Endothelial cell of umbilical vein (primary cell): ENCODE results near the gene CERS6. TPM values are rescaled to one million over a fixed set of nuclear protein-coding genes. Genes with fewer than 3 reads are reported as not detected.

Source experiments
- BruUV-seq: library from RNA; stranded (reverse); fragments of 400-500 nt; replicated peaks from 2 replicates; lab custom pipeline; 2021; lab: Mats Ljungman, UMichigan
- CTCF ChIA-PET: fragments of 300-600, 350-600 bp; sonication (Branson Sonifier 250); formaldehyde crosslinking; loops from one replicate; lab custom pipeline; 2021; ENCODE audit warnings: antibody characterized with exemption, inconsistent platforms; lab: Charles Lee
- POLR2A ChIA-PET: fragments of 300-600, 350-600 bp; sonication (Branson Sonifier 250); formaldehyde crosslinking; loops from one replicate; lab custom pipeline; 2021; ENCODE audit warnings: antibody characterized with exemption, inconsistent platforms; lab: Charles Lee
- DNase-seq: peaks from one replicate; pipeline ENCODE4 v3.0.0-alpha.2; 2011; ENCODE audit warnings: low read depth, low spot score
- FAIRE-seq: peaks from 2 replicates; lab custom pipeline; 2011; peaks lifted over from hg19 to GRCh38; lab: Jason Lieb, UNC
- H2AFZ ChIP-seq: 2 replicates; pipeline ENCODE4 v1.6.0; 2012; ENCODE audit warnings: low read depth, low read length, control low read depth, inconsistent platforms
- H3K27ac ChIP-seq: 2 replicates; pipeline ENCODE4 v1.5.1; 2011; ENCODE audit warnings: low read depth, mild to moderate bottlenecking, control low read depth, low read length, moderate library complexity; ENCODE audit not compliant: insufficient read depth
- H3K27me3 ChIP-seq, 2 experiments: 2 replicates each; pipeline versions ENCODE4 v1.6.0 to v1.6.1; 2011; ENCODE audit warnings: low read length in 2 of 2, mixed read lengths in 1 of 2; ENCODE audit not compliant: control insufficient read depth in 2 of 2, insufficient read depth in 2 of 2
- H3K36me3 ChIP-seq, 2 experiments: 2 replicates in 1 of 2; 3 replicates in 1 of 2; pipeline ENCODE4 v1.5.1; 2011; ENCODE audit warnings: low read length in 2 of 2, mild to moderate bottlenecking in 1 of 2, moderate library complexity in 1 of 2; ENCODE audit not compliant: control insufficient read depth in 2 of 2, insufficient read depth in 2 of 2; ENCODE audit errors: extremely low read depth in 1 of 2
- H3K4me1 ChIP-seq: 3 replicates; pipeline ENCODE4 v1.5.1; 2011; ENCODE audit warnings: mild to moderate bottlenecking, low read length; ENCODE audit not compliant: control insufficient read depth, insufficient read depth; ENCODE audit errors: extremely low read depth
- H3K4me2 ChIP-seq: 2 replicates; pipeline ENCODE4 v1.6.1; 2011; ENCODE audit warnings: low read length, control low read depth, mixed read lengths; ENCODE audit not compliant: insufficient read depth
- H3K4me3 ChIP-seq, 3 experiments: fragments of 200-600 bp in 1 of 3; sonication (generic), shearing (Covaris generic) in 1 of 3; replicated peaks in 1 of 3; 2 replicates each; pipeline ENCODE4 v1.5.1; 2011 to 2016; ENCODE audit warnings: control low read depth in 3 of 3, low read length in 3 of 3, mild to moderate bottlenecking in 2 of 3, inconsistent platforms in 1 of 3, low read depth in 1 of 3, moderate library complexity in 1 of 3; ENCODE audit not compliant: insufficient read depth in 1 of 3
- H3K79me2 ChIP-seq: 2 replicates; pipeline ENCODE4 v1.6.0; 2012; ENCODE audit warnings: low read length, inconsistent platforms; ENCODE audit not compliant: control insufficient read depth, insufficient read depth
- H3K9ac ChIP-seq: replicated peaks from 2 replicates; pipeline ENCODE3; 2011; ENCODE audit warnings: low read length, control low read depth; ENCODE audit not compliant: insufficient read depth; ENCODE audit errors: extremely low read depth
- H3K9me1 ChIP-seq: replicated peaks from 3 replicates; pipeline ENCODE4 v1.6.0; 2011; ENCODE audit warnings: mild to moderate bottlenecking, low read length; ENCODE audit not compliant: control insufficient read depth, insufficient read depth; ENCODE audit errors: extremely low read depth
- H3K9me3 ChIP-seq: replicated peaks from 2 replicates; pipeline ENCODE4 v1.5.1; 2012; ENCODE audit warnings: low read length, inconsistent platforms; ENCODE audit not compliant: control insufficient read depth, insufficient read depth
- H4K20me1 ChIP-seq: replicated peaks from 2 replicates; pipeline ENCODE3; 2011; ENCODE audit warnings: mild to moderate bottlenecking, low read length; ENCODE audit not compliant: control insufficient read depth, insufficient read depth; ENCODE audit errors: extremely low read depth
- EZH2 ChIP-seq: IDR thresholded peaks from 2 replicates; pipeline ENCODE4 v1.6.1; 2012; ENCODE audit warnings: borderline replicate concordance, low read depth, mild to moderate bottlenecking, moderate library complexity, low read length, inconsistent platforms; ENCODE audit not compliant: severe bottlenecking
- FOS ChIP-seq: IDR thresholded peaks from 2 replicates; pipeline ENCODE4 v1.6.1; 2011; ENCODE audit warnings: mild to moderate bottlenecking, low read length, moderate library complexity, borderline replicate concordance; ENCODE audit not compliant: insufficient read depth
- GATA2 ChIP-seq: IDR thresholded peaks from 2 replicates; pipeline ENCODE4 v1.7.0; 2011; ENCODE audit warnings: low read depth, mild to moderate bottlenecking, moderate library complexity, mixed read lengths, low read length; ENCODE audit not compliant: insufficient read length, insufficient read depth
- JUN ChIP-seq: IDR thresholded peaks from 2 replicates; pipeline ENCODE4 v1.6.1; 2011; ENCODE audit warnings: borderline replicate concordance, low read depth; ENCODE audit not compliant: insufficient read length, insufficient read depth
- MYC ChIP-seq: IDR thresholded peaks from one replicate; pipeline ENCODE4 v1.6.1; 2011; ENCODE audit warnings: mild to moderate bottlenecking, low read depth, low read length
- POLR2A ChIP-seq: IDR thresholded peaks from 2 replicates; pipeline ENCODE4 v1.6.1; 2012; ENCODE audit warnings: low read depth, mild to moderate bottlenecking, control low read depth, low read length
- POLR2AphosphoS5 ChIP-seq: IDR thresholded peaks from 2 replicates; pipeline ENCODE4 v1.6.1; 2012; ENCODE audit warnings: low read depth, mild to moderate bottlenecking, control low read depth, low read length, moderate library complexity; ENCODE audit not compliant: insufficient read depth
- dilution Hi-C: fragments of 300-500 bp; cut with MboI; formaldehyde crosslinking; loops from one replicate; pipeline ENCODE4 v1.15.0; 2019; ENCODE audit warnings: low sequenced_read_pairs; ENCODE audit not compliant: extremely low pct_ligation_motif_present
- intact Hi-C: fragments of 100-400 bp; cut with micrococcal nuclease; formaldehyde crosslinking; loops from one replicate; pipeline ENCODE4 v1.10.0; 2022
- polyA plus RNA-seq, 4 experiments: library from polyadenylated mRNA; depleted of rRNA in 3 of 4; stranded (reverse) in 3 of 4; unstranded in 1 of 4; fragments of >200 nt; gene quantifications; 2 replicates each; pipeline versions ENCODE4 v1.2.1 to v1.2.3, GENCODE V29; 2011 to 2012; ENCODE audit warnings: missing spikeins in 1 of 4
- total RNA-seq: library from RNA; stranded (reverse); gene quantifications from 2 replicates; pipeline ENCODE4 v1.2.3, GENCODE V29; 2021
- TF ChIP-seq, protein P1 (sequence below): IDR thresholded peaks from 2 replicates; pipeline ENCODE4 v1.6.1; 2011; ENCODE audit not compliant: insufficient read depth, insufficient read length
- TF ChIP-seq, protein P2 (sequence below), 2 donors: IDR thresholded peaks; 1 replicate in 1 of 2; 2 replicates in 1 of 2; pipeline ENCODE4 v1.5.1; 2011; ENCODE audit warnings: low read length in 2 of 2, mild to moderate bottlenecking in 2 of 2, moderate library complexity in 2 of 2, control low read depth in 1 of 2, inconsistent platforms in 1 of 2, low read depth in 1 of 2; ENCODE audit not compliant: insufficient read depth in 1 of 2; ENCODE audit errors: extremely low read depth in 1 of 2

CERS6 gene
- total and polyA plus RNA-seq, 2 donors (not counting 3 experiments of a cell fraction or from before 2014, with no cell fraction given): 2.7 to 11.7 TPM

DNA sequence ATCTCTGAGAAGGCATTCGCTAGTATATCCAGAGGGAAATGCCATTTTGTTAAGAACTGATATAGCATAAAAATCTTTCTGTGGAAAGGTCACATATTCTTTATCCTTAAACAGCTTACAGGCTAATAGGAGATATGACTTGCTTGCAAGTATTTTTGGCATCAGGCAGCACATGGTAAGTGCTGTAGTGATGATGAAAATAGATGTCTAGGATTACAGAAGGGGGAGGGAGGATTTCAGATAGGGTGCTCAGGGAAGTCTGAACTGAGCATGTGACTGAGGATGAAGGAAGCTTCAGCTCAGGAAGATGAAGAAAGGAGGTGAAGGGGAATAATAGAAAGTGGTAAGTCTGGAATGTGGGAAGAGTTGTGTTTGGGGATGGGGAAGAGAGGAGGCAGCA is 187.9 kb downstream of the CERS6 start:
- FAIRE-seq: no peak
- no peaks in the 10 kb centered on the region for H3K79me2 ChIP-seq
- no TSS peak for BruUV-seq
- dilution Hi-C loops (no loop called here), intact Hi-C loops (no loop called here)
- H3K9me3 ChIP-seq: no peaks in the 10 kb centered on the region
- H2AFZ ChIP-seq: no peak overlapping the region
- ChIA-PET CTCF (no interaction called here), POLR2A (no interaction called here)
- no peak overlapping the region for H3K27ac ChIP-seq
- H3K4me1 ChIP-seq: no peaks in the 10 kb centered on the region
- no peak overlapping the region for H3K4me2 ChIP-seq
- H3K4me3 ChIP-seq: no peak overlapping the region
- no peak overlapping the region for H3K9ac ChIP-seq
- no peaks in the 10 kb centered on the region for H3K27me3 ChIP-seq
- H3K9me1 ChIP-seq: no peaks in the 10 kb centered on the region
- TF ChIP-seq POLR2AphosphoS5: no peak
- TF ChIP-seq, protein P1, sequence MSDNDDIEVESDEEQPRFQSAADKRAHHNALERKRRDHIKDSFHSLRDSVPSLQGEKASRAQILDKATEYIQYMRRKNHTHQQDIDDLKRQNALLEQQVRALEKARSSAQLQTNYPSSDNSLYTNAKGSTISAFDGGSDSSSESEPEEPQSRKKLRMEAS: no peak
- no peak for TF ChIP-seq POLR2A
- no peak for TF ChIP-seq EZH2
- TF ChIP-seq GATA2: no peak
- no peak for TF ChIP-seq FOS
- TF ChIP-seq JUN: no peak
- TF ChIP-seq, protein P2, sequence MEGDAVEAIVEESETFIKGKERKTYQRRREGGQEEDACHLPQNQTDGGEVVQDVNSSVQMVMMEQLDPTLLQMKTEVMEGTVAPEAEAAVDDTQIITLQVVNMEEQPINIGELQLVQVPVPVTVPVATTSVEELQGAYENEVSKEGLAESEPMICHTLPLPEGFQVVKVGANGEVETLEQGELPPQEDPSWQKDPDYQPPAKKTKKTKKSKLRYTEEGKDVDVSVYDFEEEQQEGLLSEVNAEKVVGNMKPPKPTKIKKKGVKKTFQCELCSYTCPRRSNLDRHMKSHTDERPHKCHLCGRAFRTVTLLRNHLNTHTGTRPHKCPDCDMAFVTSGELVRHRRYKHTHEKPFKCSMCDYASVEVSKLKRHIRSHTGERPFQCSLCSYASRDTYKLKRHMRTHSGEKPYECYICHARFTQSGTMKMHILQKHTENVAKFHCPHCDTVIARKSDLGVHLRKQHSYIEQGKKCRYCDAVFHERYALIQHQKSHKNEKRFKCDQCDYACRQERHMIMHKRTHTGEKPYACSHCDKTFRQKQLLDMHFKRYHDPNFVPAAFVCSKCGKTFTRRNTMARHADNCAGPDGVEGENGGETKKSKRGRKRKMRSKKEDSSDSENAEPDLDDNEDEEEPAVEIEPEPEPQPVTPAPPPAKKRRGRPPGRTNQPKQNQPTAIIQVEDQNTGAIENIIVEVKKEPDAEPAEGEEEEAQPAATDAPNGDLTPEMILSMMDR (IDR thresholded peaks at IDR 0.05; ENCODE audit: extremely low read depth in 1 of 2, insufficient read depth in 1 of 2, low read depth in 1 of 2, low read length in 2 of 2): no peak
- TF ChIP-seq MYC: no peak
- H3K36me3 ChIP-seq: no peaks in the 10 kb centered on the region
- no peak for DNase-seq
- no peaks in the 10 kb centered on the region for H4K20me1 ChIP-seq
